Erythroblast (primary cell): ENCODE data around the gene MYB.

Experiments used
- GATA1 ChIP-seq: IDR thresholded peaks from 2 replicates; pipeline ENCODE4 v1.6.1; 2011; ENCODE audit warnings: low read depth, mild to moderate bottlenecking, control low read depth, low read length, moderate library complexity
- POLR2A ChIP-seq: IDR thresholded peaks from 2 replicates; pipeline ENCODE4 v1.6.1; 2011; ENCODE audit warnings: mild to moderate bottlenecking, low read length

GRCh38 chr6:135236319-135236718 lies 55.2 kb downstream of the MYB start:
- TF ChIP-seq POLR2A, result no peak
- no peak for TF ChIP-seq GATA1
